Trophoblast cell (in vitro differentiated cells and primary cell): Measurements from ENCODE around the gene CXCL5.
A peak's percentile ranks its signal among the peaks of the same experiment; 100 is the strongest.

Experiments used
- DNase-seq, 2 donors: peaks; one replicate each; pipeline ENCODE4 v3.0.0-alpha.2; 2016
- H2AFZ ChIP-seq: 2 replicates; pipeline ENCODE4 v1.6.1; 2013; ENCODE audit warnings: low read length, moderate library complexity, mild to moderate bottlenecking; ENCODE audit not compliant: insufficient read depth, poor library complexity
- H2AK5ac ChIP-seq: 2 replicates; pipeline ENCODE4 v1.6.1; 2013; ENCODE audit warnings: mild to moderate bottlenecking, low read length
- H2BK120ac ChIP-seq: 2 replicates; pipeline ENCODE4 v1.6.1; 2013; ENCODE audit warnings: low read length, mild to moderate bottlenecking, moderate library complexity; ENCODE audit not compliant: insufficient read depth, poor library complexity
- H2BK12ac ChIP-seq: 2 replicates; pipeline ENCODE4 v1.6.1; 2013; ENCODE audit warnings: mild to moderate bottlenecking, low read length, moderate library complexity
- H2BK5ac ChIP-seq: 2 replicates; pipeline ENCODE4 v1.6.1; 2013; ENCODE audit warnings: low read length, low read depth, moderate library complexity, mild to moderate bottlenecking; ENCODE audit not compliant: poor library complexity
- H3K14ac ChIP-seq: 2 replicates; pipeline ENCODE4 v1.6.1; 2013; ENCODE audit warnings: mild to moderate bottlenecking, low read length
- H3K18ac ChIP-seq: 2 replicates; pipeline ENCODE4 v1.6.1; 2013; ENCODE audit warnings: mild to moderate bottlenecking, low read length
- H3K23ac ChIP-seq: 2 replicates; pipeline ENCODE4 v1.6.1; 2013; ENCODE audit warnings: low read length
- H3K27ac ChIP-seq: 2 replicates; pipeline ENCODE4 v1.5.1; 2013; ENCODE audit warnings: low read depth, mild to moderate bottlenecking, inconsistent platforms, low read length, moderate library complexity
- H3K27me3 ChIP-seq: 2 replicates; pipeline ENCODE4 v1.6.1; 2013; ENCODE audit warnings: inconsistent platforms, mild to moderate bottlenecking, low read length, moderate library complexity; ENCODE audit not compliant: insufficient read depth
- H3K36me3 ChIP-seq, 2 experiments: 1 replicate in 1 of 2; 2 replicates in 1 of 2; pipeline ENCODE4 v1.6.1; 2013; ENCODE audit warnings: low read length in 2 of 2, mild to moderate bottlenecking in 2 of 2, moderate library complexity in 1 of 2; ENCODE audit not compliant: insufficient read depth in 2 of 2, control insufficient read depth in 1 of 2
- H3K4ac ChIP-seq: 2 replicates; pipeline ENCODE4 v1.6.1; 2013; ENCODE audit warnings: low read depth, mild to moderate bottlenecking, low read length, moderate library complexity
- H3K4me1 ChIP-seq, 2 experiments: 1 replicate in 1 of 2; 2 replicates in 1 of 2; pipeline ENCODE4 v1.6.1; 2013; ENCODE audit warnings: low read length in 2 of 2, mild to moderate bottlenecking in 2 of 2, moderate library complexity in 1 of 2; ENCODE audit not compliant: insufficient read depth in 2 of 2, control insufficient read depth in 1 of 2
- H3K4me2 ChIP-seq: 2 replicates; pipeline ENCODE4 v1.6.1; 2013; ENCODE audit warnings: inconsistent platforms, mild to moderate bottlenecking, low read length, moderate library complexity
- H3K4me3 ChIP-seq: 2 replicates; pipeline ENCODE4 v1.5.1; 2013; ENCODE audit warnings: mild to moderate bottlenecking, low read depth, low read length, inconsistent platforms
- H3K79me1 ChIP-seq: one replicate; pipeline ENCODE4 v1.6.1; 2013; ENCODE audit warnings: low read length
- H3K79me2 ChIP-seq: 2 replicates; pipeline ENCODE4 v1.6.1; 2013; ENCODE audit warnings: low read length, mild to moderate bottlenecking; ENCODE audit not compliant: control insufficient read depth, insufficient read depth, poor library complexity
- H3K9ac ChIP-seq: 2 replicates; pipeline ENCODE4 v1.6.1; 2013; ENCODE audit warnings: mild to moderate bottlenecking, low read length
- H3K9me3 ChIP-seq: 2 replicates; pipeline ENCODE4 v1.6.1; 2013; ENCODE audit warnings: low read depth, mild to moderate bottlenecking, control low read depth, inconsistent platforms, low read length; ENCODE audit not compliant: insufficient read depth
- H4K12ac ChIP-seq: 2 replicates; pipeline ENCODE4 v1.6.1; 2013; ENCODE audit warnings: low read depth, mild to moderate bottlenecking, low read length, moderate library complexity
- H4K8ac ChIP-seq: 2 replicates; pipeline ENCODE4 v1.6.1; 2013; ENCODE audit warnings: low read depth, mild to moderate bottlenecking, low read length, moderate library complexity
- H4K91ac ChIP-seq: one replicate; pipeline ENCODE4 v1.6.1; 2013; ENCODE audit warnings: low read depth, mild to moderate bottlenecking, low read length, moderate library complexity
- WGBS: extraction: QIAGEN DNeasy Blood & Tissue Kit; methylation state at CpG from one replicate; pipeline ENCODE4 v1.1.7; 2013; ENCODE audit warnings: missing lambda C conversion rate; ENCODE audit not compliant: insufficient read length, insufficient coverage; ENCODE audit errors: extremely low coverage; 5-methylcytosine and 5-hydroxymethylcytosine counted together

Gene CXCL5

GRCh38 chr4:74009307-74009706 is 10.8 kb upstream of the CXCL5 start:
- no CpG with 5 or more reads among the region's 3 CpGs for WGBS

DNA sequence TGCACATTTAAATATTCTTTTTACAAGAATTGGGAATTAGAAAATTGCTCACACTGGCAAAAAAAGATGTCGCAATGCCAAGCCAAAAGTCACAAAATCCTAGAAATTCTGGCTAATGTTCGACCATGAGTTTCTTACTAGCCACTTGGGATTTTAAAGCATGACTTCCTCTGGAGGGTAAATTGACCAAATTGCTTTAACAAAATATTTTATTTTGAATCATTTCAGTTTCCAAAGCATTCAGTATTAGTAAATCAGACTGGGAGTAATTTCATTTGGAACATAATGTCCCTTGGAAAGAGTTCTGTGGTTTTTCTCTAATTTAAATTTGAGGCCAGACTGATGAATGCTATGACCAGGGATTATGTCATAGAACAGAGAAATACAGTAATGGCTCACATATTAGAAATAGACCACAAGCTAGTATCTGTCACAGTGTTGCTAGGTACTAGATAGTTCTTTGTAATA is 7.6 kb upstream of the CXCL5 start:
- H3K23ac ChIP-seq, result no peak overlapping the region
- no peak overlapping the region for H2AFZ ChIP-seq
- no peak overlapping the region for H3K4ac ChIP-seq
- no peaks in the 10 kb centered on the region for H3K9me3 ChIP-seq
- H3K18ac ChIP-seq, result no peak overlapping the region
- no peak overlapping the region for H3K4me3 ChIP-seq
- H3K36me3 ChIP-seq, result no peaks in the 10 kb centered on the region
- no CpG with 5 or more reads among the region's 2 CpGs for WGBS
- no peak overlapping the region for H2BK12ac ChIP-seq
- H2AK5ac ChIP-seq, result no peak overlapping the region
- no peaks in the 10 kb centered on the region for H3K79me1 ChIP-seq
- no peak overlapping the region for H4K8ac ChIP-seq
- H2BK5ac ChIP-seq, result no peak overlapping the region
- no peak overlapping the region for H4K91ac ChIP-seq
- H3K27me3 ChIP-seq, result no peaks in the 10 kb centered on the region
- no peak overlapping the region for H3K27ac ChIP-seq
- H4K12ac ChIP-seq, result no peak overlapping the region
- no peaks in the 10 kb centered on the region for H3K79me2 ChIP-seq
- H3K14ac ChIP-seq, result no peak overlapping the region
- H3K4me2 ChIP-seq, result no peak overlapping the region
- H2BK120ac ChIP-seq, result no peak overlapping the region
- no peaks in the 10 kb centered on the region for H3K4me1 ChIP-seq
- H3K9ac ChIP-seq, result no peak overlapping the region
- no peak for DNase-seq

More at GRCh38 chr4:74009307-74009706, 10.8 kb upstream of the CXCL5 start:
- no peak overlapping the region for H3K4me2 ChIP-seq
- H2BK5ac ChIP-seq, result no peak overlapping the region
- H3K27ac ChIP-seq, result no peak overlapping the region
- no peaks in the 10 kb centered on the region for H3K4me1 ChIP-seq
- DNase-seq, result no peak
- no peaks in the 10 kb centered on the region for H3K27me3 ChIP-seq
- no peak overlapping the region for H2AFZ ChIP-seq
- no peak overlapping the region for H2AK5ac ChIP-seq
- H3K14ac ChIP-seq, result no peak overlapping the region
- no peak overlapping the region for H3K9ac ChIP-seq
- no peaks in the 10 kb centered on the region for H3K9me3 ChIP-seq
- no peak overlapping the region for H3K23ac ChIP-seq
- no peak overlapping the region for H3K4ac ChIP-seq
- H4K12ac ChIP-seq, result no peak overlapping the region
- H4K8ac ChIP-seq, result no peak overlapping the region
- H3K18ac ChIP-seq, result no peak overlapping the region
- no peak overlapping the region for H4K91ac ChIP-seq
- no peak overlapping the region for H3K4me3 ChIP-seq
- no peak overlapping the region for H2BK12ac ChIP-seq
- H2BK120ac ChIP-seq, result no peak overlapping the region
- H3K79me2 ChIP-seq, result no peaks in the 10 kb centered on the region
- H3K79me1 ChIP-seq, result no peaks in the 10 kb centered on the region
- no peaks in the 10 kb centered on the region for H3K36me3 ChIP-seq

- no CpG with 5 or more reads among the region's 3 CpGs for WGBS
- no peak overlapping the region for H3K14ac ChIP-seq
- H2AFZ ChIP-seq, result no peak overlapping the region
- H4K12ac ChIP-seq, result no peak overlapping the region
- no peak overlapping the region for H3K4me2 ChIP-seq
- no peak overlapping the region for H2BK5ac ChIP-seq
- H4K8ac ChIP-seq, result no peak overlapping the region
- H3K79me2 ChIP-seq, result no peaks in the 10 kb centered on the region
- H3K18ac ChIP-seq, result no peak overlapping the region
- DNase-seq, result peak in 1 of 2 donors; percentile 45
- H3K4me1 ChIP-seq, result no peaks in the 10 kb centered on the region
- H3K4ac ChIP-seq, result no peak overlapping the region
- H3K27ac ChIP-seq, result no peak overlapping the region
- no peaks in the 10 kb centered on the region for H3K36me3 ChIP-seq
- H4K91ac ChIP-seq, result no peak overlapping the region
- H3K4me3 ChIP-seq, result no peak overlapping the region
- no peak overlapping the region for H3K9ac ChIP-seq
- H3K23ac ChIP-seq, result no peak overlapping the region
- no peak overlapping the region for H2BK120ac ChIP-seq
- H3K9me3 ChIP-seq, result no peaks in the 10 kb centered on the region
- H2BK12ac ChIP-seq, result no peak overlapping the region
- H3K27me3 ChIP-seq, result no peaks in the 10 kb centered on the region
- H2AK5ac ChIP-seq, result no peak overlapping the region
- no peaks in the 10 kb centered on the region for H3K79me1 ChIP-seq
Measured at GRCh38 chr4:74005528-74005927, 7.1 kb upstream of the CXCL5 start.

GRCh38 chr4:74004668-74005067 is 6.2 kb upstream of the CXCL5 start:
- Histone ChIP-seq H3K79me1 (no peaks in the 10 kb centered on the region), H3K4me3 (no peak overlapping the region), H2BK12ac (no peak overlapping the region), H3K9ac (no peak overlapping the region), H2BK120ac (no peak overlapping the region), H3K4me2 (no peak overlapping the region), H3K9me3 (no peaks in the 10 kb centered on the region), H2AK5ac (no peak overlapping the region), H3K79me2 (no peaks in the 10 kb centered on the region), H2AFZ (no peak overlapping the region), H3K4me1 (no peaks in the 10 kb centered on the region), H3K23ac (no peak overlapping the region), H4K12ac (no peak overlapping the region), H3K27ac (no peak overlapping the region), H3K18ac (no peak overlapping the region), H3K27me3 (no peaks in the 10 kb centered on the region), H3K36me3 (no peaks in the 10 kb centered on the region), H4K91ac (no peak overlapping the region), H3K4ac (no peak overlapping the region), H3K14ac (no peak overlapping the region), H2BK5ac (no peak overlapping the region), H4K8ac (no peak overlapping the region)
- no CpG with 5 or more reads among the region's 4 CpGs for WGBS
- DNase-seq, result no peak
